ENCODE measurements around the gene GK.
"Not testable (repeated sequence)": the region's sequence is repeated elsewhere in the genome, so short reads cannot be mapped to it uniquely, and the experiment has no call there.

The GK gene

GRCh38 chrX:30713061-30713525, 59.9 kb downstream of the GK start:
- peak; percentile 39 for DNase-seq

DNA sequence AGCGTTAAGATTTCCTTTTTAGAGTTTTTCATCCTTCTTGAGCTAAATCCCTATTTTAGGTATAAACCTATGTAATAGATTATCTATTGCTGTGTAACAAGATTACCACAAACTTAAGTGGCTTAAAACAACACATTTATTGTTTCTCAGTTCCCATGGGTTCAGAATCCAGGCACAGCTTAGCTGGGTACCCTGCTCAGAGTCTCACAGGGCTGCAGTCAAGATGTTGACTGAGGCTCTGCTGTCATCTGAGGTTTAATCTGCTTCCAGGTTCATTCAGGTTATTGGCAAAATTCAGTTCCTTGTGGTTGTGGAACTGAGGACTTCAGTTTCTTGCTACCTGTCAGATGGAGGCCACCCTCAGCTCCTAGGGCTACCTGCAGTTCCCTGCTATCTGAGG, 60.9 kb downstream of the GK start:
- DNase-seq: no peak

DNA sequence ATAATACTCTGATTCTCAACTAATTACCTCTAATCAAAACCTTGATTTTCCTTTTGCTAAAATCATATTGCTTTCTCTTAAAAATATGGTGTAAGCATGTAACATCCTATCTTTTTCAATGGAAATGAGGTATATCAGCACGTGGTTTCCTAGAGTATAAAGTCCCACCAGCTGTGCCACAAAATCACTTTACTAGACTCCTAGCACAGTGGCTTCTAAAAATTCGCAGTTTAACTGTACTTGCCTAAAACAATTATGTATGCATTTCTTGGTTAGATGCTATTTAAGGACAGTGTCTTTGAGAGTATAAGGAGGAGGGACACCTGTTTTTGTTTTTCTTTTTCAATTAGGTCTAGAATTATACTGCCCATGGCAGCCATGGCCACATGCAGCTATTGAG, 62.8 kb downstream of the GK start:
- DNase-seq: no peak

DNA sequence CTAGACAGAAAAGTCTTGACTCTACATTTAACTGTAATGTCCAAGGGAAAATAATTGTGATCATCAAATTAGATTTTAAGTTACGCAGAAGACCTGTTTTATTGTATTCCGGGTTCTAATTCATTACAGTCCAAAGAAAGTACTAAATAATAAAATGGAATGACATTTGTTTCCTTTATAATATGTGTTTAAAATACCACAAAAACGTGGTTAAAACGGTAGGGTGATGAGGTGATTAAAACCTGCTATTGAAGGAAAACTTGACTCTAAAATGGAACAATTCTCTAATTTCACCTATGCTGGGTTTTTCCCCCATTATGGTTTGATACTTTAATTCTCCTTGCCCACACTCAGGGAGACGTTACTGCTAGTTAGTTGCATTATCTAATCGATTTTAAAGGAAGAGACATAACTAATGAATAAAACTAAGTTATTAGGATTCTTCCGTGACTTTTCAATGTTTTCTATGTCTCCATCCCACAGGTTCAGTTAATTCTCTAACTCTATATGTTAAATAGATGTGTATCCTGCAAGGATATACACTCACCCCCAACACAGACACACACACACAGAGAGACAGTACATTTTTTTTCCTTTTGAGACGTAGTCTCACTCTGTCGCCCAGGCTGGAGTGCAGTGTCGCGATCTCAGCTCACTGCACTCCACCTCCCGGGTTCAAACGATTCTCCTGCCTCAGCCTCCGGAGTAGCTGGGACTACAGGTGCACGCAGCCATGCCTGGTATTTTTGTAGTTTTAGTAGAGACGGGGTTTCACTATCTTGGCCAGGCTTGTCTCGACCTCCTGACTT, 80.8 kb downstream of the GK start:
- no peak for DNase-seq

GRCh38 chrX:30734782-30735181, 81.6 kb downstream of the GK start:
- no peak for DNase-seq

GRCh38 chrX:30735839-30736238, 82.6 kb downstream of the GK start:
- DNase-seq: peak; percentile 58

GRCh38 chrX:30741545-30741944, 88.3 kb downstream of the GK start:
- no peak for DNase-seq

GRCh38 chrX:30748342-30748960, 95.2 kb downstream of the GK start:
- peak; percentile 3 for DNase-seq

GRCh38 chrX:30751497-30751896, 98.3 kb downstream of the GK start:
- DNase-seq: no peak

GRCh38 chrX:30762755-30763154, 109.5 kb downstream of the GK start:
- DNase-seq: no peak

DNA sequence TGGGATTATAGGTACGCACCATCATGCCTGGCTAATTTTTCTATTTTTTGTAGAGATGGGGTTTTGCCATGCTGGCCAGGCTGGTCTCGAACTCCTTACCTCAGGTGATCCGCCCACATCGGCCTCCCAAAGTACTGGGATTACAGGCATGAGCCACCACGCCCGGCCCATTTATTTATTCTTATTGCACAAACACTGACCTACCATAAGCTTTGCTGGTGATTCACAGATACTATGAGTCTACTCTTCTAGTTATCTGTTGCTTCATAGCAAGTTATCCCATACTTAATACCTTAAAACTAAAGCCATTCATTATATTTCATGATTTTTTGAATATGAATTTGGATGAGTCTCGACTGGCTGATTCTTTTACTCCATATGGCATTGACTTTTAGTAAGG, 120.5 kb downstream of the GK start:
- DNase-seq: not testable (repeated sequence)

DNA sequence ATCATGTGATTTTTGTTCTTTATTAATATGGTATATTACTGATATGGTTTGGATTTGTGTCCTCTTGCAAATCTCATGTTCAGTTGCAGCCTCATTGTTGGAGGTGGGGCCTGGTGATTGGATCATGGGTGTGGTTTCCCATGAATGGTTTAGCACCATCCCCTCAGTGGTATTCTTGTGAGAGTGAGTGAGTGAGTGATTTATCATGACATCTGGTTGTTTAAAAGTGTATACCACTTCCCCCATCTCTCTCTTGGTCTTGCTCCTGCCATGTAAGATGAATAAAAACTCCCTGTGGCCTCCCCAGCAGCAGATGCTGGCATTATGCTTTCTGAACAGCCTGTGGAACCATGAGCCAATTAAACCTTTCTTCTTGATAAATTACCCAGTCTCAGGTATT, 124.4 kb downstream of the GK start:
- no peak for DNase-seq

DNA sequence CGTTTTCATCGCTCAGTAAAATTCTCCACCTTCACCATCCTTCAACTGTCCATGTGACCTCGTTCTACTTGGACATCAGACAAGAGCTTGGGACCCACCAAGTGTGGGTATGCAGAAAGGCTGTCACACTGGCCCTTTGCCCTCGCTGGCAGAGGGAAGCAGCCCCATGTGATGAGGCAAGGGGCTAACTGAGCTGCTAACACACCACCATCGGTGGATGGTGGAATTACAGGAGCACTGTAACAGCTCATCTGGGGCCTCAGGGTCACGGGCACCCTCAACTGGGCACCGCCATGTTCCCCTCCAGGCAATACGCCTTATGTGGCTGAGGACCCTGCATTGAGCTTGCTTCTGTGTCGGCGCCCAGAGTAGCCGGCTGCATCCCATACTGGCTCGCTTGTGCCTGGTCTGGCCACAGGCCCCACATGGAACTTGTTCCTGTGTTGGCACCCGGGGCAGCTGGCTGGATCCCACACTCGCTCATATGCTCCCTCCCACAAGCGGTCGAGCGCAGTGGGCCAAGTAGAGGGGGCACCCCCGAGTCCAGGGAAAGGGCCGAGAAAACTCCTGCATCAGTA, 126.3 kb downstream of the GK start:
- no peak for DNase-seq
